AG09309 (cell line): ENCODE results near the gene PCNX1.
"Not testable (repeated sequence)": the region's sequence is repeated elsewhere in the genome, so short reads cannot be mapped to it uniquely, and the experiment has no call there.

Experiments
- DNase-seq: peaks from one replicate; pipeline ENCODE4 v3.0.0-alpha.2; 2010; ENCODE audit warnings: low read depth
- H3K4me3 ChIP-seq: 2 replicates; pipeline ENCODE4 v1.5.1; 2011; ENCODE audit warnings: mild to moderate bottlenecking, low read depth, low read length, moderate library complexity; ENCODE audit not compliant: control insufficient read depth
- CTCF ChIP-seq: IDR thresholded peaks from 2 replicates; pipeline ENCODE4 v1.5.1; 2011; ENCODE audit warnings: mild to moderate bottlenecking, low read depth, low read length, inconsistent platforms; ENCODE audit not compliant: insufficient read depth, control insufficient read depth; ENCODE audit errors: missing control alignments

The PCNX1 gene

GRCh38 chr14:70926235-70926830 lies 19.1 kb downstream of the PCNX1 start:
- H3K4me3 ChIP-seq, result no peak overlapping the region
- TF ChIP-seq CTCF, result no peak
- DNase-seq, result no peak

- no peak for DNase-seq
- TF ChIP-seq CTCF, result no peak
- H3K4me3 ChIP-seq, result no peak overlapping the region
These were observed 23.7 kb downstream of the PCNX1 start for GRCh38 chr14:70931008-70931407.

- no peak for TF ChIP-seq CTCF
- H3K4me3 ChIP-seq, result no peak overlapping the region
- DNase-seq, result peak; percentile 29
These were observed 26.8 kb downstream of the PCNX1 start for GRCh38 chr14:70934084-70934483.

- TF ChIP-seq CTCF, result no peak
- DNase-seq, result peak; percentile 69
- H3K4me3 ChIP-seq, result no peak overlapping the region
These were observed 27.4 kb downstream of the PCNX1 start for GRCh38 chr14:70934502-70935134.

GRCh38 chr14:70935135-70935534 lies 27.9 kb downstream of the PCNX1 start:
- TF ChIP-seq CTCF, result no peak
- no peak overlapping the region for H3K4me3 ChIP-seq
- DNase-seq, result no peak

- DNase-seq, H3K4me3 ChIP-seq: not testable (repeated sequence)
These were observed 32.4 kb downstream of the PCNX1 start for GRCh38 chr14:70939693-70940092.

GRCh38 chr14:70941637-70942341 lies 34.5 kb downstream of the PCNX1 start:
- DNase-seq, H3K4me3 ChIP-seq: not testable (repeated sequence)

- TF ChIP-seq CTCF, result no peak
- no peak overlapping the region for H3K4me3 ChIP-seq
- DNase-seq, result no peak
These were observed 35.1 kb downstream of the PCNX1 start for GRCh38 chr14:70942342-70942706.

GRCh38 chr14:70942721-70943120 lies 35.5 kb downstream of the PCNX1 start:
- not testable (repeated sequence) for H3K4me3 ChIP-seq, DNase-seq
